Nephron progenitor cell (in vitro differentiated cells): Measurements from ENCODE around the gene MAPK8IP2.

Experiments
- DNase-seq: peaks from one replicate; pipeline ENCODE4 v3.0.0; 2021
- H3K27ac Mint-ChIP-seq: 2 replicates; pipeline ENCODE4 v1.8.0; 2021; ENCODE audit warnings: mild to moderate bottlenecking, moderate library complexity, mixed read lengths
- H3K27me3 Mint-ChIP-seq: 2 replicates; pipeline ENCODE4 v1.8.0; 2021; ENCODE audit warnings: mild to moderate bottlenecking, low read depth, mixed read lengths; ENCODE audit not compliant: poor library complexity
- H3K36me3 Mint-ChIP-seq: 2 replicates; pipeline ENCODE4 v1.8.0; 2021; ENCODE audit warnings: low read depth, mixed read lengths
- H3K4me1 Mint-ChIP-seq: 2 replicates; pipeline ENCODE4 v1.8.0; 2021; ENCODE audit warnings: mixed read lengths
- H3K4me3 Mint-ChIP-seq: 2 replicates; pipeline ENCODE4 v1.8.0; 2021; ENCODE audit warnings: mild to moderate bottlenecking, moderate library complexity, mixed read lengths
- H3K9me3 Mint-ChIP-seq: 2 replicates; pipeline ENCODE4 v1.8.0; 2021; ENCODE audit warnings: mild to moderate bottlenecking, moderate library complexity, mixed read lengths
- TF ChIP-seq, protein P1 (sequence below): fragments of 200-600 bp; sonication (generic); IDR thresholded peaks from 2 replicates; pipeline ENCODE4 v1.5.0; 2021; ENCODE audit warnings: antibody characterized with exemption

Gene MAPK8IP2

DNA sequence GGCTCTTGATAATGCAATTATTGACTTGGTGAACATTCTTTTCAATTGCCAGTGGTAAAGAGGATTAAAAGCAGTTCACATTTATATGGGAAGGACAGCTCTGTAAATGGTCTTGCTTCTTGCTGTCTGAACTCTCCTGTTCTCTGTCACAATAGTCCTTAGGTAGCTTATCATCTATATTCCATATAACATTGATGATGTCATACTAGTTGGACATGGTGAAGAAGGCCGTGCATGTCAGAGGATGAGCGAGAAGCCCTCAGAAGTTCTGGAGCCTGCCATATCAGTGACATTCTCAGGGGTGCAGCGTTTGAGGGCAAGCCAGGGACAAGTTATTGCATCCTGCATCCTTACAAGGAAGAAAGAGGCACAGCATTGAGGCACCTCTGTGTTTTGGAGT, 15.4 kb upstream of the MAPK8IP2 start:
- TF ChIP-seq, protein P1, sequence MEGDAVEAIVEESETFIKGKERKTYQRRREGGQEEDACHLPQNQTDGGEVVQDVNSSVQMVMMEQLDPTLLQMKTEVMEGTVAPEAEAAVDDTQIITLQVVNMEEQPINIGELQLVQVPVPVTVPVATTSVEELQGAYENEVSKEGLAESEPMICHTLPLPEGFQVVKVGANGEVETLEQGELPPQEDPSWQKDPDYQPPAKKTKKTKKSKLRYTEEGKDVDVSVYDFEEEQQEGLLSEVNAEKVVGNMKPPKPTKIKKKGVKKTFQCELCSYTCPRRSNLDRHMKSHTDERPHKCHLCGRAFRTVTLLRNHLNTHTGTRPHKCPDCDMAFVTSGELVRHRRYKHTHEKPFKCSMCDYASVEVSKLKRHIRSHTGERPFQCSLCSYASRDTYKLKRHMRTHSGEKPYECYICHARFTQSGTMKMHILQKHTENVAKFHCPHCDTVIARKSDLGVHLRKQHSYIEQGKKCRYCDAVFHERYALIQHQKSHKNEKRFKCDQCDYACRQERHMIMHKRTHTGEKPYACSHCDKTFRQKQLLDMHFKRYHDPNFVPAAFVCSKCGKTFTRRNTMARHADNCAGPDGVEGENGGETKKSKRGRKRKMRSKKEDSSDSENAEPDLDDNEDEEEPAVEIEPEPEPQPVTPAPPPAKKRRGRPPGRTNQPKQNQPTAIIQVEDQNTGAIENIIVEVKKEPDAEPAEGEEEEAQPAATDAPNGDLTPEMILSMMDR: no peak
- no peak overlapping the region for H3K4me3 Mint-ChIP-seq
- no peaks in the 10 kb centered on the region for H3K9me3 Mint-ChIP-seq
- peaks cover 16% of the 10 kb centered on the region for H3K4me1 Mint-ChIP-seq
- no peak for DNase-seq
- no peak overlapping the region for H3K27ac Mint-ChIP-seq
- H3K27me3 Mint-ChIP-seq: peaks cover 29% of the 10 kb centered on the region
- H3K36me3 Mint-ChIP-seq: peaks cover 2% of the 10 kb centered on the region

DNA sequence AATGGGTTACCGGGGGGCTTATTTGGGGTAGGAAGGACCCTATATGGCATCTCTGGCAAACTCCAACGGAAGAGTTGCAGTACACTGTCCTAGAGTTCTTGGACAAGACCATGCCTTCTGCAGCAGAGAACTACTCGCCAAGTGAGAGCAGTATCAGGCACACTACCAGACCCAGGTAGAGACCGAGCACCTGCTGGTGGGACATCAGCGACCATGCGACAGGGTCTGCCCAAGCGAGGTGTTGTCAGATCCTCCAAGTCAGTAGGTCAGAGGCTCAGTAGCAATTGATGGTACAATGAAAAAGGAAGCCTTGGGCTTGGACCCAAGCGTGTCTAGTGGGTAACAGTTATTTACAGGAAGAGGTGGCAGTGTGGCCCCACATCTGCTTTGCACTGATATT, 14.8 kb upstream of the MAPK8IP2 start:
- Mint-ChIP-seq H3K36me3 (no peaks in the 10 kb centered on the region), H3K4me1 (peaks cover 14% of the 10 kb centered on the region), H3K27me3 (peaks cover 35% of the 10 kb centered on the region), H3K4me3 (no peak overlapping the region), H3K9me3 (no peaks in the 10 kb centered on the region), H3K27ac (no peak overlapping the region)
- TF ChIP-seq, protein P1: no peak
- DNase-seq: no peak

DNA sequence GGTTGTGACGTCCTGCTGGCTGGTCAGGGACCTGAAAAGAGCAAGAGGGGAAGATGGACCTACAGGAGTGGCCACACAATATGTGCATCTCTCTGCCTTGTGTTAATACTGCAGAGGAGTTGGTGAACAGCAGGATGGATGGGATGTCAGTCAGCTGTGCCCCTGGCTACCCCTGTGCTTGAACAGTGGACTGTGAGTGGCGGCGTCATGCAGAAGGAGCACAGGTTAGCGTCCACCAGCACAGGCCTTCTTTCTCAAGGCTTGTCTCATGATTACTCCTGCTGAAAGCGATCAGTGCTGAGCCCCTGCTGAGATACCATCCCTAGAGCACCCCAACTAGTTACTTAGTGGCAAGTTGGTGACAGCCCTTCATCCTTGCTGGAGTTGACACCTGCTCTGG, 14.2 kb upstream of the MAPK8IP2 start:
- Mint-ChIP-seq H3K27me3 (peaks cover 37% of the 10 kb centered on the region), H3K36me3 (no peaks in the 10 kb centered on the region), H3K4me3 (no peak overlapping the region), H3K27ac (no peak overlapping the region), H3K4me1 (peaks cover 13% of the 10 kb centered on the region), H3K9me3 (no peaks in the 10 kb centered on the region)
- DNase-seq: no peak
- TF ChIP-seq, protein P1: no peak

DNA sequence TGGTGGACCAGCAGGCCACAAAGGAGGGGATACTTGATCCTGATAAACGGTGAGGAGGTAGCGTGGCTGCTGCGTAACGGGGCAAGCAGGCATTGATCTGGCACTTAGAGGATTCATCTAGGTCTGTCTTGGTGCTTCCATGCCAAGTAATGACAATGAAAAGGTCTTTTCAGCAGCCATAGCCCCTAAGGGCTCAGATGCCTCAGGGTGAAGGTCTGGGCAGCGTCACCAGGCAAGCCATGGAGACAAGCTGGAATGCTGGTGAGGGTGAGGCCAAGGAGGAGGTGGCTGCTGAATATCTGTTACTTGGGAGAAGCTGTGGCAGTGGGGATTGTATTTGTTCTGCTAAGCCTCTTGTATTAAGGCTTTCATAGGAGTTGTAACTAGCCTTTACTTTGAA, 13.2 kb upstream of the MAPK8IP2 start:
- no peak overlapping the region for H3K27ac Mint-ChIP-seq
- peaks cover 4% of the 10 kb centered on the region for H3K36me3 Mint-ChIP-seq
- TF ChIP-seq, protein P1: no peak
- H3K4me1 Mint-ChIP-seq: peaks cover 7% of the 10 kb centered on the region
- H3K9me3 Mint-ChIP-seq: no peaks in the 10 kb centered on the region
- peaks cover 37% of the 10 kb centered on the region for H3K27me3 Mint-ChIP-seq
- no peak overlapping the region for H3K4me3 Mint-ChIP-seq
- no peak for DNase-seq

DNA sequence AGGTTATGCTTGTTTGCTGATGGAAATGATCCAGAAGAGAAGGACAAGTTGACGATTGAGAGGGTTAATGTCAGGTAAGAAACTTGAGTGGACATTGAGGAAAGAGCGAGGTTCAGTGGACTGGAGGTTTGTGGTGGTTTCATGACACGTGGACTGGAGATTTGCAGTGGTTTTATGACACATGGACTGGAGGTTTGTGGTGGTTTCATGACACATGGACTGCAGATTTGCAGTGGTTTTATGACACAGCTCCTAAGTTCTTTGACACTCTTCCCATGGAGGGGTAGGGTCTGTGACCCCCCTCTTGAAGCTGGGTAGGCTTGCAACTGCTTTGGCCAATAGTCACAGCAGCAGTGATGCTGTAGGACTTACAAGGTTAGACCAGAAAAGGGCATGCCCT, 5.4 kb upstream of the MAPK8IP2 start:
- TF ChIP-seq, protein P1: no peak
- no peak overlapping the region for H3K4me3 Mint-ChIP-seq
- no peaks in the 10 kb centered on the region for H3K9me3 Mint-ChIP-seq
- H3K36me3 Mint-ChIP-seq: peaks cover 20% of the 10 kb centered on the region
- no peak overlapping the region for H3K27ac Mint-ChIP-seq
- peaks cover 4% of the 10 kb centered on the region for H3K4me1 Mint-ChIP-seq
- DNase-seq: no peak
- peaks cover 30% of the 10 kb centered on the region for H3K27me3 Mint-ChIP-seq

DNA sequence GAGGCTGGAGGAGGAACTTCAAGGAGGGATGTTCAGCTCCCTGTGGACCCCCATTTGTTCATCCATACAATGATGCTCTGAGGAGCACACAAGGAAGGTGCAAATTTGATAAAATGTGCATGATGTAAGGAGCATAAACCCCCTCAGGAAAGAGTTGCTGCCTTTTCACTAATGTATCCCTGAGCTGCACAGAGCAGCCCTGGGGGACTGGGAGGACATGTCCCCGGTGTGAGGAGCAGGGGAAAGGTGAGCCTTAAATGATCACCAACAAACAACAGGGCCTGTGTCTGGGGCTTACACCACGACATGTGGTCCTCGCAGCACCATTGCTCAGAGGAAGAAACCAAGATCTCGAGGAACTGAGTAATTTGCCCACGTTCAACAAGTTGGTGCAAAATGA, 3.5 kb upstream of the MAPK8IP2 start:
- TF ChIP-seq, protein P1: no peak
- Mint-ChIP-seq H3K4me3 (no peak overlapping the region), H3K4me1 (peaks cover 11% of the 10 kb centered on the region), H3K9me3 (no peaks in the 10 kb centered on the region), H3K27ac (no peak overlapping the region), H3K36me3 (peaks cover 19% of the 10 kb centered on the region), H3K27me3 (peaks cover 28% of the 10 kb centered on the region)
- no peak for DNase-seq
